Nucleus accumbens (tissue), 56 donors: Measurements from ENCODE around the gene COMMD8.

Experiments used
- DNase-seq, 56 donors: peaks; one replicate each; lab custom pipeline; 2025; lab: John Stamatoyannopoulos, UW

The COMMD8 gene

GRCh38 chr4:47473141-47473750 lies 9.7 kb upstream of the COMMD8 start:
- DNase-seq, result no peak

- no peak for DNase-seq
Measured at GRCh38 chr4:47471591-47471990, 8.1 kb upstream of the COMMD8 start.

GRCh38 chr4:47471064-47471463 lies 7.6 kb upstream of the COMMD8 start:
- no peak for DNase-seq

- DNase-seq, result no peak
Measured at GRCh38 chr4:47469951-47470350, 6.4 kb upstream of the COMMD8 start.

GRCh38 chr4:47468706-47469365 lies 5.3 kb upstream of the COMMD8 start:
- no peak for DNase-seq

GRCh38 chr4:47466056-47466785 lies 2.7 kb upstream of the COMMD8 start:
- DNase-seq, result no peak

- no peak for DNase-seq
Measured at GRCh38 chr4:47465004-47465403, 1.5 kb upstream of the COMMD8 start.

- peak in 1 of 56 donors; percentile 52 for DNase-seq
Measured at GRCh38 chr4:47462799-47463234, 685 bp downstream of the COMMD8 start.

GRCh38 chr4:47451657-47452056 lies 11.8 kb downstream of the COMMD8 start:
- no peak for DNase-seq

GRCh38 chr4:47444031-47444430 lies 19.5 kb downstream of the COMMD8 start:
- DNase-seq, result no peak

GRCh38 chr4:47442980-47443379 lies 20.5 kb downstream of the COMMD8 start:
- peak in 8 of 56 donors; percentile 0 to 12 (median 4) for DNase-seq

GRCh38 chr4:47434931-47435330 lies 28.6 kb downstream of the COMMD8 start:
- DNase-seq, result no peak

- no peak for DNase-seq
Measured at GRCh38 chr4:47432749-47433148, 30.8 kb downstream of the COMMD8 start.

GRCh38 chr4:47427935-47428334 lies 35.6 kb downstream of the COMMD8 start:
- DNase-seq, result no peak

GRCh38 chr4:47425628-47426027 lies 37.9 kb downstream of the COMMD8 start:
- DNase-seq, result no peak

- DNase-seq, result no peak
Measured at GRCh38 chr4:47419296-47419695, 44.2 kb downstream of the COMMD8 start.

GRCh38 chr4:47418147-47418546 lies 45.4 kb downstream of the COMMD8 start:
- DNase-seq, result no peak

- no peak for DNase-seq
Measured at GRCh38 chr4:47415719-47416118, 47.8 kb downstream of the COMMD8 start.

GRCh38 chr4:47413521-47413920 lies 50.0 kb downstream of the COMMD8 start:
- no peak for DNase-seq

- no peak for DNase-seq
Measured at GRCh38 chr4:47410271-47410670, 53.2 kb downstream of the COMMD8 start.

- no peak for DNase-seq
Measured at GRCh38 chr4:47406408-47406807, 57.1 kb downstream of the COMMD8 start.
